Measurements from ENCODE around the gene HOXB3.

HOXB3 gene

GRCh38 chr17:48612456-48612853 lies 22.4 kb upstream of the HOXB3 start:
- peak in 1 of 2 experiments; percentile 49 for DNase-seq

- peak in 1 of 2 experiments; percentile 48 for DNase-seq
Observed at GRCh38 chr17:48611681-48612455, 21.8 kb upstream of the HOXB3 start.

- DNase-seq = peak in 1 of 2 experiments; percentile 41
Observed at GRCh38 chr17:48611213-48611612, 21.2 kb upstream of the HOXB3 start.

- peak in 1 of 2 experiments; percentile 69 for DNase-seq
Observed at GRCh38 chr17:48610282-48611211, 20.5 kb upstream of the HOXB3 start, which contains the start of gene HOXB7. TSS of gene HOXB7 (minus strand) at chr17:48611017. CDS start at chr17:48610918, 99 bp downstream.

GRCh38 chr17:48609759-48610281 lies 19.8 kb upstream of the HOXB3 start:
- no peak for DNase-seq

- peak in 1 of 2 experiments; percentile 21 for DNase-seq
Observed at GRCh38 chr17:48609033-48609432, 19.0 kb upstream of the HOXB3 start.

GRCh38 chr17:48608494-48608834 lies 18.4 kb upstream of the HOXB3 start:
- DNase-seq = no peak

GRCh38 chr17:48606892-48607614 lies 17.0 kb upstream of the HOXB3 start:
- no peak for DNase-seq

GRCh38 chr17:48605991-48606891 lies 16.2 kb upstream of the HOXB3 start:
- DNase-seq = no peak

GRCh38 chr17:48605409-48605919 lies 15.4 kb upstream of the HOXB3 start:
- DNase-seq = no peak

- no peak for DNase-seq
Observed at GRCh38 chr17:48604770-48605329, 14.8 kb upstream of the HOXB3 start, which contains the start of gene HOXB6. TSS of gene HOXB6 (minus strand) at chr17:48604986. CDS start at chr17:48598150, 6,836 bp downstream.

- peak in 1 of 2 experiments; percentile 65 for DNase-seq
Observed at GRCh38 chr17:48603959-48604769, 14.1 kb upstream of the HOXB3 start.

GRCh38 chr17:48601539-48602425 lies 11.7 kb upstream of the HOXB3 start:
- peak in 1 of 2 experiments; percentile 48 for DNase-seq

GRCh38 chr17:48601207-48601538 lies 11.1 kb upstream of the HOXB3 start:
- no peak for DNase-seq

GRCh38 chr17:48600244-48601098 lies 10.4 kb upstream of the HOXB3 start:
- DNase-seq = peak in 1 of 2 experiments; percentile 39

GRCh38 chr17:48599354-48599753 lies 9.3 kb upstream of the HOXB3 start:
- DNase-seq = no peak

GRCh38 chr17:48598736-48599135 lies 8.7 kb upstream of the HOXB3 start:
- no peak for DNase-seq

Data from NCI-H526 (cell line).